Activated CD4-positive, alpha-beta T cell treated with anti-CD3 and anti-CD28 coated beads, Interleukin-2, amount 50 U/mL, for 1 hour (primary cell): Measurements from ENCODE around the gene TGM6.

Experiments used
- DNase-seq: peaks from one replicate; pipeline ENCODE4 v3.0.0-alpha.2; 2020

Gene TGM6

DNA sequence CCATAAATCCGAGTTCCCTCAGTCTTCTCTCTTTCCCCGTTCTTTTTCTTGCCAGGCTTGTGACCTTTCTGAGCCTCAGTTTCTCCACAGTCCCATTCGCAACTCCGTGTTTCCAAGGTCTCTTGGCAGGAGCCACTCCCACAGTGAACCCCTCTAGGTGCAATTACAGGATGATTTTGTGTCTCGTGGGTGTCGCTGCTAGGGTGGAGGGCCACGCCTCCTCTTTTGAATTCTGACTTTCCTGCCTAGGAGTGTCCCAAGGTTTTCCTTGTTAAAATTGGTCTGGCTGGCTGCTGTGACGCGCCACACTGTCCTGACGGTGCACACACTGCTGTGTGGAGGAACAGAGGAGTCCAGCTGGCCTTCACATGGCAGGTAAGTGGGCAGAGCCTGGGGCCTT, at the start of gene TGM6:
Gene TGM6 (plus strand): TSS at position 301 of the 400 bp plus-strand sequence. CDS start 68 bp downstream, at position 369.
- no peak for DNase-seq

DNA sequence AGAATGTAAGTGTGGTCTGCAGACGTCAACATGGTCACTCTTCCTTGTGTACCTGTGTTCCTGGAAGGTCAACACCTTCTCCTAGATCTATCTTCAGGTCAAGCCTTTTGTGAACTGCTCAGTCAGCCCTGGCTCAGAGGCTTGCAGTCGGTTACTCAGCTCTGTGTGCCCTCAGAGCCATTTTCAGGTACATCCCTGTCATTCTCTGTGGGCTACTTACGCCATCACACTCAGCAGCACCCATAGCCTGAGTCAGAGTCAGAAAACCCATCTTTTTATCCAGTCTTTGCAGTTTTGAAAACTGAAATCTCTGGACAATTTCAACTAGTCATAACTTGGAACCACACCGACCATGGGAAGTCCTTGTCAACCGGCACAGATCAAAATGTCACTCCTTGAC, 49.6 kb upstream of the TGM6 start:
- no peak for DNase-seq

DNA sequence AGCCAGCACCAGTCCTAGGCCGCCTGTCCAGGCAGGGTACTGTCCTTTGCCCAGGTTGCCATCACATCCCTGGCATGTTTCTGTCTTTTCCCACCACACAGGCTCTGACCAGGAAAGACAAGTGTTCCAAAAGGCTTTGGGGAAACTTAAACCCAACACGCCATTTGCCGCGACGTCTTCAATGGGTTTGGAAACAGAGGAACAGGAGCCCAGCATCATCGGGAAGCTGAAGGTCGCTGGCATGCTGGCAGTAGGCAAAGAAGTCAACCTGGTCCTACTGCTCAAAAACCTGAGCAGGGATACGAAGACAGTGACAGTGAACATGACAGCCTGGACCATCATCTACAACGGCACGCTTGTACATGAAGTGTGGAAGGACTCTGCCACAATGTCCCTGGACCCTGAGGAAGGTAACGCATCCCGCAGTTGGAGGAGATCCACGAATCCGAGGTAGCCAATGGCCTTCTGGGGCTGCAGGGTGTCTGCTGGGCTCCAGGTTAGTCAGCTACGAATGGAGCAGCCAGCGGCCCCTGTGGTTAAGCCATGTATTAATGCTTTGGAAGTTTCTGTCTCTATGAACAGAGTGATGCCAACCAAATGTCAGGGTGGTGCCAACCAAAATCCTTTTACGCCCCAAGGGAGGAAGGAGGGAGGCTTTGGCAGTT, 48.7 kb upstream of the TGM6 start:
- DNase-seq = no peak

DNA sequence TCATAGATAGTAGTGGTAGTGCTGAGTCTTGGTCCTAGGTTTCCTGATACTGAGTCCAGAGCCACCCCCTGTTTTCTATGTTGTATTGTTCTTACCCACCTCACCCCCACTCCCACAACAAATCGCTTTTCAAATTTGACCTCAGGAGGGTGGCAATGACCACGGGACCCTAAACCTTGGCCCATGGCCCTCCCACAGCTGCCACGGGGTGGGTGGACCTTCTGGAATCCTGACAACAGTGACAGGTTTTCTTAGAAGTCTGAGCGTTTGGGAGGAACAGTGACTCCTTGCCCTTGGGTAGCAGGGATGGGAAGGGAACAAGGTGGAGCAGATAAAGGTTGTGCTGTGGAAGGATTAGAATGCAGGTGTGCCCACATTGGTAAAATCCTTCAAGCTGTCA, 48.0 kb upstream of the TGM6 start:
- DNase-seq = no peak

DNA sequence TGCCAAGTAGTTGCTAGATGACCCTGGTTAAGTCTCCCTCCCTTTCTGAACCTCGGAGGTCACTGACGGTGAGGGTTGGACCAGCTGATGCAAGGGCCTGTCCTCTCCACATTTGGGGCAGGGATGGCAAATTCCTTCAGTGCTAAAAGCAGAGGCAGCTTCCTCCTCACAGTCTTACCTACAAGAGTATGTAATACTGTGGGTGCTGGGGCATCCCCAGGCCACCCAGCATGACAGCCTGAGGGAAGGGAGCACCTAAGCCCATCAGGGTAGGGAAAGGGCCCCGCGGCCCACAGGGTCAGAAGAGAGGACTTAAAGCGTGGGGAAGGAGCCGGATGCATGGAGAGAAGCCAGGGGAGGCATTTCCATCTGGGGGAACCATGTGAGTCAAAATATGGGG, 46.9 kb upstream of the TGM6 start:
- no peak for DNase-seq

DNA sequence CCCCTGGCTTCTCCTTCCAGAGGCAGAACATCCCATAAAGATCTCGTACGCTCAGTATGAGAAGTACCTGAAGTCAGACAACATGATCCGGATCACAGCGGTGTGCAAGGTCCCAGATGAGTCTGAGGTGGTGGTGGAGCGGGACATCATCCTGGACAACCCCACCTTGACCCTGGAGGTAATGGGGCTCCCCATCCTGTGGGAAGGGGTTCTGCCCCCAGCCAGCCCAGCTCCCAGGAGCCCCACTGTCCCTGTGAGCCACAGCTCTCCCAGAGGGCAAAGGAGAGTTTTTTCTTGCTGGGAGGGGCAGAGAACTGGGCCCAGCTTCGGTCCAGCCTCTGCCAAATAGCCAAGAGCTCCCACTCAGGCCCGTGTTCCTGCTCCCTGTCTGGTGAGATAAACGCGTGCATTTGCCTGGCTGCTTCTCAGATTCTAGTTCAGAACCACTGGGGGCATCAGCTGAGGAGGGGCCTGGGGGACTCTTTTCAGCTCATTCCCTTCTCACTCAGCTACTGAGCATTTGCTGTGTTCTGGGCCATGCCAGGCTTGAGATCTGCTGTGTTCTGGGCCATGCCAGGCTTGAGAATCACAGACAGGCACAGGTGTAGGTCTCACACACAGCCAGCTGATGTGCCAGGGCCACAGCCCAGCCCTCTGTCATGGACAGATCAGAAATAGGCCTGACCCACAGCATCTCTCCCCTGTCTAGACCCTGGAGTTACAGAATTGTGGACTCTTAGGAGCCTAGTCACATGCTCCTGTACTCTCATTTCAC, 45.4 kb upstream of the TGM6 start:
- DNase-seq = no peak

DNA sequence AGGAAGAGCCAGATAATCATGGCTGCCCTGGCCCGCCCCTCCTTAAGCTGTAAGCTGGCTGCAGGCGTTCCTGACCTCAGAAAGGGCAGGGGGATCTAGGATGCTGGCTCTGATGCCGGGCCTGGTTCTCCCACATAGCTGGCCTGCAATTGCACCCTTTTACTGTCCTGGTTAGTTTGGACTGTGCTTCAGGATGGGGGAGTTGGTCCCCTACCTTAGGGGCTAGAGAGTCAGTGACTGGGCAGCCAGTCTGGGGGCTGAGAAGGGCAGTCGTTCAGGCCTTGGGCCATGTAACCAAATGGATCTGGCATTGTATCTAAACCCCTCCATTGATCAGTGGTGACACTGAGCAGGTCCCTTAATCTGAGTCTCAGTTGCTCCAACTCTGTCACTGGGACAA, 44.2 kb upstream of the TGM6 start:
- DNase-seq = no peak

DNA sequence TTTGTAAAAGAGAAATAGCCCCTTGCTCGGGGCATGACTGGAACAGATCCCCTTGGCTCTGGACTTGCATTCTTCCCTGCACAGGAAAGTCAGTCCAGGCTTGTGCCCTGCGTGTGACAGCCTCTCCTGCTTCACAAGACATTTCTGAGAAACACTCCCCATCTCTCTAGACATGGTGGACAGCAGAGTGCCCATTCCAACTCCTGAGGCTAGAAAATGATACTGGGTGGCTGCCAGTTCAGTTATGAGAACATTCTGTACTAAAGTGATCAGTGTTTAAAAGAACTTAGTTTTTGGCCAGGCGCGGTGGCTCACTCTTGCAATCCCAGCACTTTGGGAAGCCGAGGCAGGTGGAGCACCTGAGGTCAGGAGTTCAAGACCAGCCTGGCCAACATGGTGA, 43.6 kb upstream of the TGM6 start:
- DNase-seq = no peak

DNA sequence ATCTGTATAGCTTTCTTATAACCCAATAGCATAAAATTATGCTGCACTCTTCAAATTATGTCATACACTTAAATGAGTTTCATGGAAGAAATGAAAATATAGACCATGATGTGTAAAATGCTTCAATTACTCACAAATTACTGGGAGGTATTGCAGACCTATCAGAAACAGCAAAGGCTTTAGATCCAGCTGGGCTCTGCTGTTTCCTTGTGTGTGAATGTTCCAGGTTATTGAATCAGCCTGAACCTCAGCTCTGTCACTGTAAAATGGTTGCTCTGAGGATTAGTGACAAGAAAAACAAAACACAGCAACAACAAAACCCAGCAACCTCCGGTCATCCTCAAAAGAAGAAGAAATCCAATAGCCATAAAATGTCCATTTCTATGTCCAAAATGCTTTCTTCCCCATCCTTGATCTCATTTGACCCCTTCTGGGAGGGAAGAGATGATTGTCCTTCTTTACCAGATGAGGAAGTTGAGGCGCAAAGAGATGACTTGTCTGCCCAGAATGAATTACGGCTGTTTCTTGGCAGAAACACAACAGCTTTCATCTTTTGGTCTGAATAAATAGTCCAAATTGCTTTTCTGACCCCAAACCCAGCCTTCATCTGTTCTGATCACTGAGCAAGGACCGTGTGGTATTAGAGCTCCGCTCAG, 42.2 kb upstream of the TGM6 start:
- DNase-seq = no peak

DNA sequence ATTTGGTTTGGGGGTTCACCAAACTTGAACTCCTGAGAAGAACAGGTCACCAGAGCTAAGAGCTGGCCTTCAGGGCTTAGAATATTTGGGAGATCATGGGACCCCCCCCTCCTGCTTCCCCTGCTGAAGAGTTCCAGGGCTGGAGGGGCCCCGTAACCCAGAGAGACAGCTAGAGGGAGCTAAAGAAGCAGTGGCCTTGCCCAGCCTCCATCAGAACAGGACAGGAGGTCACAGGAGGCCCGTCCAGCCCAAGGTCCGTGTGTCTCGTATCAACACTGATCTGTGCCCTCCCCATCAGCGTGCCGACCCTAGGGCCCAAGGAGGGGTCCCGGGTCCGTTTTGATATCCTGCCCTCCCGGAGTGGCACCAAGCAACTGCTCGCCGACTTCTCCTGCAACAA, 40.6 kb upstream of the TGM6 start:
- DNase-seq = no peak

DNA sequence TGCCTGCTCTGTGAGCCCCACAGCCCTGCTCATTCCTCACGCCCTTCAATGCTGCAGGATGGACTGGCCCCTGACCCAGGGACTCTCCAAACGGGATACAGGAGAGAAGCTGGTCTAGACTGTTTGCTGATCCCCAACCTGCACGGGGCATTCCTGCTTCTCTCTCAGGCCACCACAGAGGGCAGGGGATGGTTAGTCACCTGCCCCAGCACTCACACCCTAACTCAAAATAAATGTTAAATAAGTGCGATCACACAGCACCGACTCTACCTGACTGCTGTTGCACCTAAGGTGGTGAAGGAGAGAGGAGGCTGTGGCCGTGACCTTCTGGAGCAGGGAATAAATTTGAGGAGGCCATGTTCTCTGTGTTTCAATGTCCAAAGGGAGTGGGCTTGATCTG, 39.9 kb upstream of the TGM6 start:
- DNase-seq = no peak

DNA sequence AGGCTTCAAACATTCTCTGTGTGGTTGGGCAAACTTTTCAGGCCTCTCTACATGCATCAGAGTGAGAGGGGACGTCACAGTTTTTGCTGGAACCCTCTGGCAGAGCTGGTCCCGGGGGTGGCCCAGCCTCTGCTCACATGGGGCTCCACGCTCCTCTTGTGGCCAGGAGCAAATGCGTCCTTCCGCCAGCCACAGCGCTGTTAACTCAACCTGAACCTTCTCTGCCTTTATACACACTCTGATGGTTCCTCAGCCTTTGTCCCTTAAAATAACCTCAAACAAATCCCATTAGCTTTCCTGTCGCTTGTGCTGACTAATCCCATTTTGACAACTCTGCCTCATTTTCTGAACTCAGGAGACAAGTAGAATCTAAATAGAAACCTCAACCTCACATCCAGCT, 39.4 kb upstream of the TGM6 start:
- no peak for DNase-seq

DNA sequence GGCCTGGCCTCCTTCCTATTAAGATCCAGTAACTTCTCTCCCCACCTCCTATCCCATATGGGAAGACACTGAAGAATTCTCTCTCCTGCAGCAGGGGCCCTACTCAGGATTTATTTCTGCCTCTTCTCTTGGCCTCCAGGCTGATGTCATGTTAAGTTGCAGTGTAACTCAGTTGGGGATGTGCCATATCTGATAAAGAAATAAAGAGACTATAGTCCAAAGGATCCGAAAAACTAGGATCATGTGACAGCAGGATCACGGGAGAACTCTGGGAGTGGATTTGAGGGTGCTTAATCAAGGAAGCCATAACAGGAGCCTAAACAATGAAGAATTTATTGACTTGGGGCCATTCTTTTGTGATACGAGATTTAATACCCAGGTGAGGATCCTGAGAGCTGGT, 38.5 kb upstream of the TGM6 start:
- no peak for DNase-seq

DNA sequence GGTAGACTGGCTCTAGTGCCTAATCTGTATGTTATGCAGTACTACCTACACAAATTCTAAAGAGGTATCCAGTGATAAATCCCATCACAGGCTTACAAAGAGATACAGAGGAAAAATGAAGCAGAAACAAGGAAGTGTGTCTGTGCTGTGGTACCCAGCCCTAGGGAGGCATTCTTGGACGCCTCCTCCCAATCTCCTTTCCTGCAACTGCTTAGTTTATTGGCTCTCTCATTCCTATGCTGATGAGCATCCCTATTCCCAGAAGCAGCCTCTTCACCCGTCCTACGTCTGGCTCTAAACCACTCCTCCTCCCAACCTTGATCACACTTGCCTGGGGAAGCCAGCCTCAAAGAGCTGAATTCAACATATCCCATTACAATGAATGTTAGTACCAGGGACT, 34.5 kb upstream of the TGM6 start:
- no peak for DNase-seq

DNA sequence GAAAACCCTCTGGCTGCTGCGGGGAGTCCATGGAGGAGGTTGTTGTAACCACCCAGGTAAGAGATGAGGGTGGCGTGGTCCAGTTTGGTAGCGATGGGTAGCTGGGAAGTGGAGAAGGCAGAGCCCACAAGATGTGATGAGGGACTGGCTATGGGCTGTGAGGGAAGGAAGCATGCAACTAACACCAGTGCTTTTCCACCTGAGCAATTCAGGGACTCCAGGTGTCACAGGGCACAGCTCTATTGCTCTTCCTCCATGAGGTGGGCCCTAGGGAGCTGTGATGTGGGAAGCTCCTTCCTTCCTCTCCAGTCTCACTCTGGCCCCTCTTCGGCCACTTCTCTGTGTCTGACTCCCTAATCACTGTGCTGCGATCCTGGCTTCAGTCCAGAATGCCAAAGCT, 32.4 kb upstream of the TGM6 start:
- no peak for DNase-seq

DNA sequence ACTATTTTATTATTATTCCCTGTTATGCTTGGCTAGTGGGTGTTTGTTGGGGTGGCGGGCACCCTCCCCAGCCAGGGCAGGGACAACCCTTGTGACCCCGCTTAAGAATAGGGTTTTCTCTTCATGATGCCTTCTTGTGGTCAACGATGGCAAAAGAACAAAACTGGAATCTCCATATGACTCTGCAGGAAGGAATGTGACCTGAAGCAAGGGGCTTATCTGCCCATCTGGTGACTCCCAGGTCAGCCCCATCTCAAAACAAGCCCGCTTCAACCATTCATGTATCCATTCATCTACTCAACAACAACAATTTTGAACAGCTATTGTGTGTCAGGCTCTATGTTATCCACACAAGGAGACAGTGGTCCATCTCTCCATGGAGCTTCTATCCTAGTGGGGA, 30.9 kb upstream of the TGM6 start:
- DNase-seq = no peak

DNA sequence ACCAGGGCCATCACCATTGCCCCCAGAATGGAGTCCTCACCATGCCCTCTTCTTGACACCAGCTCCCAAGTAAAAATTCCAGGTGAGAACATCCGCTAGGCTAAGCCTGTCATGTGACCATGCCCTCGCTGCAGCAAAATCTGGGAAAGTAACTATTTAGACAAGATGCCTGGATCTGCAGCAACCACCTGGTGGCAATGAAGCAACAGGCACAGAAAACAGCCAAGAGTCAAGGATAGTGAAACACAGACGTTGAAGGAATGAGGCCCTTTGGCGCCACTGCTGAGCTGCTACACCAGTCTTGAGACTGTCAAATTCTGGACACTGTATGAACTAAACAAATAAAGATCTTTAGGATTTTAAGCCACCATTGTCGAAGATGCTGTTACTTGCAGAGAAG, 30.1 kb upstream of the TGM6 start:
- no peak for DNase-seq

DNA sequence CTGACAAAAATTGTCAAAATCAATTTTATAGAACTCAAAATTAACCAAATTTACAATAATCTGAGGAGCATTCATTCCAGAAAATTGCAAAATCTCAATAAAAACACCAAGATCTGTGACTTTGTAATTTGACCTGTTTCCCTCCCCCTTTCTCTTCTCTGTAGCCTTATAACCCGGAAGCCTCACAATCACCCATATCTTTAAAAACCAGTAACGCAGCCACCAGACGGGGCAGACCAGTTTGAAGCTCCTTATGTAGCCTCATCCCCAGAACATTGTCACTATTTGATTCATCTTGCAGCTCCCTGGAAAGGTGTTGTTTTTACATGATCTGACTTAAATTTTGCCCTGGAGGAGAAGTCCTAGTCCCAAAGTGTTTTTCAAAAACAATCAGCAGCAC, 27.5 kb upstream of the TGM6 start:
- no peak for DNase-seq

DNA sequence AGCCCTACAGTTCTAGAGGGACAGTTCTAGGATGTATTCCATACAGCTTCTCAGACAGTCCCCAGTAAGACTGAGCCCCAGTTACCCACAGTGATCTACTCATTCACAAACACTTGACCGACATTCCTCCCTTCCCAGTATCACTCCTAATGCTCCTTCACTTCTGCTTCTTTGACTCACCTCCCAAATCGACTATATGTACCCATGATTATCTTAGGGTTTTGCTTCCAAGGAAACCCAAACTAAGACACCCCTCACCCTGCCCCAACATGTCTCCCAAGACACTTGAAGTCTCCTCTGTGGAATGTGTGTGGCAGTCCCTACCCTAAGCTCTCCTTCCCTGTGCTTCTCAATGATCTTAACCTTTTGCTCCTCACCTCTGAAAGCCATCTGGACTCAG, 23.6 kb upstream of the TGM6 start:
- no peak for DNase-seq

DNA sequence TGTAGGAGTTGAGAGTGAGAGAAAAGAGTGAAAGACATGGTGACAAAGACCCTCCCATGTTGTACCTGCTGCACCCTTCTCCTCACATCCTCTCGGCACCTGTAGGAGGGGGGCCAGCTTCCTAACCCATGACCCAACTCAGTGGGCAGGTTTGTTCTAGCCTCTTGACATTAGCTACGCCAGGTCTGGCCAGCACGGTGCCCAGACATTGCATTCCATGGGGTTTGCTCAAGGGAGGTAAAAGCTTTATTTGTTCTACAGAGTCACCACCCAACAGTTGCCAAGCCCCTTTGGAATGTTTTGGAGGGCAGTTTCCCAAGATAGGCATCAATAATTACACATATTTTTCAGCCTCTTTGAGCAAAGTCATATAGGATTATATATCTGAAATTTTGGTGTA, 22.7 kb upstream of the TGM6 start:
- DNase-seq = no peak

DNA sequence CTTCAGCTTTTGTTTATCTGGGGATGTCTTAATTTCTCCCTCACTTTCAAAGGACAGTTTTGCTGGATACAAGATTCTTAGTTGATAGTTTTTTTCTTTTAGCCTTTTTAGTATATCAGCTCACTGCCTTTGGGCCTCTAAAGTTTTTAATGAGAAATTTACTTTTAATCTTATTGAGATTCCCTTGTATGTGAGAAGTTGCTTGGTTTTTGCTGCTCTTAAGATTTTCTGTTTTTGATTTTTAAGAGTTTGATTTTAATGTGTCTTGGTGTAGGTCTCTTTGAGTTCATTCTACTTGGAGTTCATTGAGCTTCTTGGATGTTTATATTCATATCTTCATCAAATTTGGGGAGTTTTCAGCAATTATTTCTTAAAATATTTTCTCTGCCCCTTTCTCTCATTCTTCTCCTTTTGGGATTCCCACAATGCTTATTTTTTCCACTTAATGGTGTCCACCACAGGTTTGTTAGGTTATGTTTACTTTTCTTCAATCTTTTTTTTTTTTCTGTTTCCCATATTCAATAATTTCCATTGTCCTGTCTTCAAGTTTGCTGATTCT, 19.6 kb upstream of the TGM6 start:
- no peak for DNase-seq

DNA sequence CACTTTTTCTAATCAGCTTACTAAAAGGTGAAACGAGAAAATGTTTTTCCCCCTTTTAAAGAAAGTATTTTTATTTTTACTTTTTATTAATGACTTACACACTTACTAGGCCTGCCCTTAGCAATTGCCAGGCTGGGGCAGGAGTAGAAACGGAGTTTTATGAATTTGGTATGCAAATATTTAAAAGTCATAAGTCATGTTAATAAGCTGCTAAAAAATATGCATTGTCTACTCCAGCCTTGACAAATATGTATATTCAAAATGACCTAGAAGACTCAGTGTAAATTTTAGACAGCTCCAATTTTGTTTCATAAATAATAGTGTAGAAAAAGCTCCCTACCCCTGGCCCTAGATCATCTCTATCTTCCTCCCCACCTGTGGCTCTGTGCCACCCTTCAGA, 17.5 kb upstream of the TGM6 start:
- DNase-seq = no peak

DNA sequence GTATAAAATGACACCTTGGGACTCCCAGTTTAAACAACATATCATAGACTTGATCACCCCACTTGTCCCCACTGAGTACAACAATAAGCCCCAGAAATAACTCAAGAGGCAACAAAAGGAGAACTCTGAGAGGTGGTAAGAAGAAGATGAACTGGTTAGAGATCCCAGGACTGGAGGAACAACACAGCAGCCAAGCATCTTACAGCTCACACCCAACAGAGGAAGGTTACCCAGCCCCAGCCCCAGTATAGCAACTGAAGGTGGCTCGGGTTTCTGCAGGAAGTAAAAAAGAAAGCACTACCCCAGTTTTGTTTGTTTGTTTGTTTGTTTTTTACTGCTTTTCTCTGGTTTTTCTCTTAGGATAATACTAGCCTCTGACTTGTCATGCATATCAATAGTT, 17.1 kb upstream of the TGM6 start:
- DNase-seq = no peak

DNA sequence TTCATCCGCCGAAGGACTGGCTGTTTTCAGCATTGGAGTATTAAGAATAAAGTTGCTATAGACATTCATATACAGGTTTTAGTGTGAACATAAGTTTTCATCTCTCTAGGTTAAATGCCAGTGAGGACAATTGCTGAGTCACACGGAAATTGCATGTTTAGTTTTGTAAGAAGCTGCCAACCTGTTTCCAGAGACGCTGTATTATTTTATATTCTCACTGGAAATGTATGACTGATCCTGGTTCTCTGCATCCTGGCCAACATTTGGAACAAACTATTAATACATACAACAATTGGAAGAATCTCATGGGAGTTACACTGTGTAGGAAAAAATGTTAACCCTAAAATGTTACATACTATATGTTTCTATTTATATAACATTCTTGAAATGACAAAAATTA, 16.7 kb upstream of the TGM6 start:
- DNase-seq = no peak
